Measurements from ENCODE around the gene TSEN54. TPM values are rescaled to one million over a fixed set of nuclear protein-coding genes. Genes with fewer than 3 reads are reported as not detected.

TSEN54 gene
- total and polyA plus RNA-seq, 2 experiments from 2014 or later, result 45.9 to 62.5 TPM

GRCh38 chr17:75572713-75573539, 56.6 kb downstream of the TSEN54 start (continued):
- TF ChIP-seq ZNF462 (CRISPR knock-in tag; IDR thresholded peaks at IDR 0.05) (no peak), POLR2AphosphoS5 (IDR thresholded peaks at IDR 0.05; ENCODE audit: low read depth) (no peak), STAT1 (IDR thresholded peaks at IDR 0.05; ENCODE audit: unreplicated experiment) (no peak)

- no peak for ATAC-seq
- Histone ChIP-seq H2AFZ (no peak overlapping the region), H3K36me3 (ENCODE audit: insufficient read depth) (no peaks in the 10 kb centered on the region), H3F3A (replicated peaks; ENCODE audit: low read depth) (no peaks in the 10 kb centered on the region), H4K20me1 (replicated peaks; ENCODE audit: insufficient read depth) (no peaks in the 10 kb centered on the region), H3K4me1 (ENCODE audit: insufficient read depth) (no peaks in the 10 kb centered on the region), H3K4me3 (no peak overlapping the region), H3K27ac (ENCODE audit: low read depth) (no peak overlapping the region), H3K4me2 (no peak overlapping the region), H3K9me2 (ENCODE audit: insufficient read depth) (no peaks in the 10 kb centered on the region), H3K79me2 (replicated peaks; ENCODE audit: insufficient read depth) (no peaks in the 10 kb centered on the region), H3K27me3 (ENCODE audit: insufficient read depth) (no peaks in the 10 kb centered on the region)
- Mint-ChIP-seq H3K27ac (no peak overlapping the region), H3K4me3 (no peak overlapping the region), H3K4me1 (no peaks in the 10 kb centered on the region; the same call in 1 of the 3 replicates), H3K36me3 (ENCODE audit: low read depth) (peaks cover 3% of the 10 kb centered on the region; the same call in 1 of the 3 replicates), H3K27me3 (ENCODE audit: insufficient read depth, low read depth, poor library complexity) (peaks cover 1% of the 10 kb centered on the region), H3K9me3 (no peaks in the 10 kb centered on the region)
- no peak for DNase-seq (ENCODE audit: low spot score)
- no peak for TF ChIP-seq ZNF114 (CRISPR knock-in tag; IDR thresholded peaks at IDR 0.05)
- TF ChIP-seq NANOG (IDR thresholded peaks at IDR 0.05; ENCODE audit: borderline replicate concordance), result no peak
- no peak for TF ChIP-seq REST (IDR thresholded peaks at IDR 0.05; ENCODE audit: unreplicated experiment)
- TF ChIP-seq EZH2 (IDR thresholded peaks at IDR 0.05; ENCODE audit: low read depth, unreplicated experiment), result no peak
- no peak for TF ChIP-seq STAT1 (IDR thresholded peaks at IDR 0.05; ENCODE audit: unreplicated experiment)
- TF ChIP-seq ETS1 (IDR thresholded peaks at IDR 0.05), result no peak
- no peak for TF ChIP-seq POLR2AphosphoS5 (IDR thresholded peaks at IDR 0.05; ENCODE audit: low read depth)
- no peak for TF ChIP-seq JUNB (IDR thresholded peaks at IDR 0.05; ENCODE audit: unreplicated experiment)
- TF ChIP-seq CREB1 (CRISPR knock-in tag; IDR thresholded peaks at IDR 0.05; ENCODE audit: low read depth), result no peak
- no peak for TF ChIP-seq CTCF (conservative IDR thresholded peaks at IDR 0.05; ENCODE audit: low read depth in 2 of 2)
These were observed 57.2 kb downstream of the TSEN54 start for GRCh38 chr17:75573540-75573957.

Measured in GM23338 (cell line).